Measurements from ENCODE around the gene WDR35.

The WDR35 gene

DNA sequence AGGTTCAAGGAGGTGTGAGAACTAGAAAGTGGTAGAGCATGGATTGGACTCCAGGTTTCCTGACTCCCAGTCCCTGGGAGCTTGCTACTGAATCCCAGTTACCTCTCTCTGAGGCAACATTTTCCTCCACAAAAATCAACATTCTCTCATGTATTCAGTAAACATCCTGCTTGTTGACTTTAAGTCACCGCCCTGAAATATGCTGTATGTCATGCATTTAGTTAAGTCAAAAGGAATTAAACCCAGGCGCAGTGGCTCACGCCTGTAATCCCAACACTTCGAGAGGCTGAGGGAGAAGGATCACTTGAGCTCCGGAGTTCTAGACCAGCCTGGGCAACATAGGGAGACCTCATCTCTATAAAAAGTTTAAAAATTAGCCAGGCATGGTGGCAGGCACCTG lies 18.8 kb upstream of the WDR35 start:
- no peak for DNase-seq

DNA sequence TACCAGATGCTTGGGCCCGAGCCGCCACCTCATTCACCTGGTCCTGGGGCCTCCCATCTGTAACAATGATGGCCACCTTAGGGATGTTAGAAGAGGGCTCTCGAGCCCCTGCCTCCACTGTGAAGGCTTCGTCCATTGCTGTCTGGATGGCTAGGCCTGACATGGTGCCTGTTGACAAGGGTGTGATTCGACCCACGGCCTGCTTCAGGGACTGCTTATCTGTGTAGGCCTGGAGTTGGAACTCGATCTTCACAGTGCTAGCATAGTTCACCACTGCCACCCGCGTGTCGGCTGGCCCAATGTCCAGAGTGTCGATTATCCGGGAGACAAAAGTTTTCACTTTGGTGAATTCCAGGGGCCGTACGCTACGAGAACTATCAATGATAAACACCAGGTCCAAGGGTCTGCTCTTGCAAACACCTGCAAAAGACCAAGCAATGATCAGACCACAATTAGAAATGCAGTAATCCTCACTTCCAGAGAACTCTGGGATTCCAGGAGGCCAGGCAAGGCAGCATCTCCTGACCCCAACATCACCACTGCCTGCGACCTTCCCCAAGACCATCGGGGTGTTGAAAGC lies 16.1 kb upstream of the WDR35 start:
- DNase-seq: no peak

DNA sequence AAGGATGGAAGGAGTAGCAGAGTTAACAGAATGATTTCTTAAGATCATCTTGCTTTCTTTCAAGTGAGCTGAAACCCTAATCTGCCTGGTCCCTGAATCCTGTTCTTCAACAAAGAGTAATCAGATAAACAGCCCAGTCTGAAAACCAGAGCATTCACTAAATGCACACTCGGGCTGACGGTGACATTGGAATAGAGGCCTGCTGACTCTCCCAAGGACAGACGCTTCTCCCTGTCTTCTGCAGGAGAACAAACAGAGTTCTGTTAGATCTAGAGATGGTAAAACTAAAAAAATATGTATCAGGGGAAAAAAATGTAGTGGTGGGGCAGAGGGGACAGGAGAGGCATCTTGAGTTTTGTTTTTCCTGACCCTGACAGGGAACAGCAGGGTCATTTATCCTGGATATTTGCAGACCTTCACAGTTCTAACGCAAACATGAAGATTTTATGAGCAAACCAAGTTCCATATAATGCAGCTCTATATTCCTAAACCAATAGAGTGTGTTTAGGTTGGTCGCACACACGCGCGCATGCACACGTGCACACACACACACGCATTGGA lies 15.2 kb upstream of the WDR35 start:
- no peak for DNase-seq

GRCh38 chr2:20001361-20001863 lies 11.5 kb upstream of the WDR35 start:
- no peak for DNase-seq

DNA sequence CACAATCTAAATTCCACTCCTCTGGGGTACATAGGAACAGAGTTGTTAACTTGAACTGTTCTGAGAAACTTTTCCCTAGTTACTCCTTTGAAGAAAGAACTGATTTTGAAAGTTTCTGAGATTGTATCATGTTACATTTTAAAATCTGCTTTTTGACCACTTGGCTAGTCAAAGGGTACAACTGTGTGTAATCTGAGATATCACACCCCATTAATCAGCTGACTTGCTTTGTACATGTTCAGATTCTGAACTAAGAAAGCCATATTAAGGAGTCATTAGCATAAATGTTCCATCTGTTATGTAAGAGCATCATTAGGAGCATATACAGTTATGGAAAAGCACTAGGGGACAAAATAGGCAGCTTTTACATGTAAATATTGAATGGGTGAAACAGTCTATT lies 3.8 kb upstream of the WDR35 start:
- no peak for DNase-seq

GRCh38 chr2:19991895-19992294 lies 2.0 kb upstream of the WDR35 start:
- DNase-seq: no peak

DNA sequence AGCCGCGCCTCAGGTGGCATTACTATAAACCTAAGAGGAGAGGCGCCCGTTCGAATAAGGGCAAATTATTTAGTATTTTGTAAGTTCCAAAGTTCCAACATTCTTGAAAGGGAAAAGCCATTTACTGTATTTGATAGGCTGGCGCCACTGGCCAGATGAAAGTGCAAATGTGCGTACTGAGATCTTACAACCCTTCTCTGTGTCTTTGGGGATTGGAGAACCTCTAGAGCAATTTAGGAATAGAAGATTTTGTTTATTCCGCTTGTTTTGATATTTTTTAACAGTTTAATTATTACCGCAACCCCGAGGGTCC lies 467 bp upstream of the WDR35 start:
- DNase-seq: no peak

DNA sequence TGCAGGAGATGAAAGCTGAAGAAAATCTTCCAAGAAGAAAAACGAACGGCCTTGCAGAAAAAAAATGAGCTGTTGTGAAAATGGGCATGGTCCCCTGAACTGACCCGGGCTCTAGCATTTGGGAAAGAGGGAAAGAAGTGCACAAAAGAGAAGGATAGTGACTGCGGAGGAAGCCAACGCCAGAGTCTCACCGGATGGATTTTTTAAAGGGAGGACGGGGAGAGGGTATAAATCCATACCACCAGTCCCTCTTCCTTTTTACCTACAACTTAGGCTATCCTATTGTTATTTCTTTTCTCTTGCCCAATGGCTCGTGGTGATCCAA lies 601 bp downstream of the WDR35 start:
- no peak for DNase-seq

- DNase-seq: no peak
Measured at GRCh38 chr2:19988600-19988999, 1.3 kb downstream of the WDR35 start.

DNA sequence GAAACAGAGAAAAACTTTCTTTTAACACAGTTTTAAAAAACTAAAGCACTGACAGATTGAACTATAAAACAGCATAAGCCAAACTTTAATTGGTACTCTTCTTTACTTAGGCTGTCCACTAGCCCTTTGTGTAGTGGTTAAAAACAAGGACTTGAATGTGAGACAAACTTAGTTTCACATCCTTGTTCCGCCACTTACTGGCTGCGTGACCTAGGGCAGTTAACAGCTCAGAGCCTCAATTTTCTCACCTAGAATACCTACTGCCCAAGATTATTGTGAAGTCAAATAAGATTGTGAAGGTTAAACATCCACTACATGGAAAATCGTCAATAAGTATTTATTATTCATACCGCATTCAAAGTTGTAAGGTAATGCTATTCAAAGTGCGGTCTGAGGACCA lies 2.0 kb downstream of the WDR35 start:
- no peak for DNase-seq

DNA sequence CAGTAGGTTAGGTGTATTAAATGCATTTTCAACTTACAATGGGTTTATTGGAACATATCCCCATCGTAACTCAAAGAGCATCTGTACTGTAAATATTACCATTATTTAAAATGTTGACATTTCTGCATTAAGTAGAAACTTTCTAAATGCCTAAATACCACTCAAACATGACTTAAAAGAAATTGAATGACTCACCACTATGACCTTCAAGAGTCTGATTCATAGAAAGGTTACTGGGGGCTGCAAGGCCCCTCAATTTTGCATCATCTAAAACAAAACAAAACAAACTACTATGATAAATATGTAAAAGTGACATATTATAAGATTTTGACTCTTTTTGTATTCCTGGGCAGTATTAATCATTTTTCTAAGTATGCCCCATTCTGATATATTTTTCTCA lies 7.6 kb downstream of the WDR35 start:
- no peak for DNase-seq

- DNase-seq: no peak
Measured at GRCh38 chr2:19979932-19980331, 10.0 kb downstream of the WDR35 start.

GRCh38 chr2:19973466-19973865 lies 16.4 kb downstream of the WDR35 start:
- DNase-seq: no peak

GRCh38 chr2:19971691-19972090 lies 18.2 kb downstream of the WDR35 start:
- no peak for DNase-seq

DNA sequence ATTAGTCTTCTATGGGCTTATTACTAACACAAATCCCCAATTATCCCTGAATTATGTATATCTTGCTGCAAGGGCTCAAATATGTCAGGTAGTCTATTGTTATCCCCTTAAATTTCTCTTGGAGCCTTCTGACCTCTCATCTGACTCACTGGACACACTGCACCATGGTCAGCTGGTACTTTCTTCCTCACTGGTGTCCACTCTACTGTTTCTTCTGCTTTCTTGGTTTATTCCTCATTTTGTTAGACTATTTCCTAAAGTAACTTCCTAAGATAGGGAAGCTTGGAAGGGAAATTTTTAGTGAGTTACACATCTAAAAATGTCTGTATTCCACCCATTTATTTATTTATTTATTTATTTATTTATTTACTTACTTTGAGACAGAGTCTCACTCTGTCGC lies 26.5 kb downstream of the WDR35 start:
- no peak for DNase-seq

- peak; percentile 30 for DNase-seq
Measured at GRCh38 chr2:19955544-19956422, 34.1 kb downstream of the WDR35 start.

DNA sequence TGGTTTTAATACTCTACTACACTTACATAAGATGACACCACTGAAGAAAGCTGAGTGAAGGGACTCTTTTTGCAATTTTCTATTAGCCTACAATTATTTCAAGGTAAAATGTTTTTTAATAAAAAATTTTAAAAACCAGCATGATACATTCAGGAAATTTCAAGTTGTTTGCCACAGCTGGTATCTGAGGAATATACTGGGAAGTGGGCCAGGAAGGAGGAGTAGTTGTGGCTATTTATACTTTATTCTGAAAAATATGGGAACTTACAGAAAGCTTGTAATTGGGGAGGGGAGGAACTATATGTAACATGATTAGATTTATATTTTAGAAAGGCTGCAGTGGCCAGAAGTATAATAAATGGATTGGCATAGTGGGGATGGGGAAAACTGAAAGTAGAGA lies 40.8 kb downstream of the WDR35 start:
- no peak for DNase-seq

- no peak for DNase-seq
Measured at GRCh38 chr2:19947184-19947940, 42.5 kb downstream of the WDR35 start.

- DNase-seq: no peak
Measured at GRCh38 chr2:19944205-19944845, 45.6 kb downstream of the WDR35 start.

DNA sequence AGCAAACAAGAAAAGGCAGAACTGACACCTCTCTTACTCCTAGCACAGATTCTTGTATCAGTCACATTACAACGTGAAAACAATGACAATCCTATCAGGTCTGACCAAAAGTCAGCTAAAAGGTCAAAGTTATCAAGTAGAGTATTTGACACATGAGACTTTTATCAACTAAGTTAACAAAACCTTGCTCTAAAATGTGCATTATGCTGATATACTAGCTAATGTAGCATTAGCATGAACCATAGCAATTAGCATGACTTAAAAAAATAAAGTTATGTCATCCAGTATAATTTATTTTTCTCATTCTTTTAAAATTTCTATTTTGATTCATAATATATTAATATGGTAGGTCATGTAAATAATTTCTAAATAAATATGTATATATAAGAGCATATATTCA lies 46.7 kb downstream of the WDR35 start:
- no peak for DNase-seq

- DNase-seq: no peak
Measured at GRCh38 chr2:19942199-19942598, 47.7 kb downstream of the WDR35 start.

DNA sequence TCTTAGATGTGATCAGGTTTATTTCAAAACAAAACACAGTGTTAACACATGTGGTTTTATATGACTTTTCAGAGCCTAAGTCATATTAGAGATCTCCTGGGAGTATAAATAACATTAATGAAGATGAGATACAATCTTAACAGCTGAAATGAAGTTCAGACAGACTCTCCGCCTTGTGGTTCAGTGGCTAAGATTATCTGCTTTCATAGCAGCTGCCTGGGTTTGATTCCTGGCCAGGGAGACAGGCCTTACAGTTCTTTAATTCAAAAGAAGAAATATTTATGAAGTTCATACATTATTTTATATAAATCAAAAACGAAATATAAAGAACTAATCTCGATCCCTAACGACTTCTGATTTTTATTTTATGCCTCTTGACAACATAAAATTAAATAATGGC lies 52.9 kb downstream of the WDR35 start:
- no peak for DNase-seq

DNA sequence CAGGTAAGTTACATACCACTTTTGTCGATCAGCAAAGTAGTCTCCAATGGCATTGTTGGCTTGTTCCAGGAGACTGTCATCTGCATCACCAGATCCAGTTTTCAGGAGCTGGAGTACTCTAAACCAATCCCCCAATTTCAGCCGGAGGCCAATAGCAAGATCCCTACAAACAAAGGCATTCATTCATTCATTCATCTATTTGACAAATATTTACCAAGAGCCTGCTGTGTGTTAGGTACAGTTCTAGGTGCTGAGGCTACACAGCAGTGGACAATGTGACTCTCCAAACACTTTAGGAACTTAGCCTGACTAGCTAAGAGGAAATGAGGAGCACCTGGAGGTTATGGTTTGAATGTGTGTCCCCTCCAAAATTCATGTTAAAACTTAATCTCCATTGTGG lies 53.7 kb downstream of the WDR35 start:
- no peak for DNase-seq
